Activated CD4-positive, alpha-beta T cell treated with anti-CD3 and anti-CD28 coated beads, Interleukin-2, amount 50 U/mL, for 16 hours (primary cell): ENCODE results near the gene SKI.
"Not testable (repeated sequence)": the region's sequence is repeated elsewhere in the genome, so short reads cannot be mapped to it uniquely, and the experiment has no call there.

Experiments used
- DNase-seq: peaks from one replicate; pipeline ENCODE4 v3.0.0-alpha.2; 2020

SKI gene

GRCh38 chr1:2312515-2313301 is 84.6 kb downstream of the SKI start:
- no peak for DNase-seq

- no peak for DNase-seq
Measured at GRCh38 chr1:2313651-2314261, 85.6 kb downstream of the SKI start.

GRCh38 chr1:2314273-2314802 is 86.2 kb downstream of the SKI start:
- DNase-seq = no peak

- DNase-seq = peak; percentile 30
Measured at GRCh38 chr1:2314803-2315673, 86.9 kb downstream of the SKI start.

- no peak for DNase-seq
Measured at GRCh38 chr1:2315674-2316450, 87.7 kb downstream of the SKI start.

- DNase-seq = no peak
Measured at GRCh38 chr1:2316451-2316961, 88.4 kb downstream of the SKI start.

- no peak for DNase-seq
Measured at GRCh38 chr1:2317230-2318065, 89.3 kb downstream of the SKI start.

GRCh38 chr1:2318314-2319278 is 90.5 kb downstream of the SKI start:
- DNase-seq = no peak

- DNase-seq = no peak
Measured at GRCh38 chr1:2319291-2319690, 91.2 kb downstream of the SKI start.

- DNase-seq = no peak
Measured at GRCh38 chr1:2320006-2320405, 91.9 kb downstream of the SKI start.

GRCh38 chr1:2320760-2321667 is 92.9 kb downstream of the SKI start:
- no peak for DNase-seq

- no peak for DNase-seq
Measured at GRCh38 chr1:2322065-2322571, 94.0 kb downstream of the SKI start.

GRCh38 chr1:2322581-2323211 is 94.6 kb downstream of the SKI start:
- no peak for DNase-seq

GRCh38 chr1:2323451-2323974 is 95.4 kb downstream of the SKI start:
- DNase-seq = no peak

- DNase-seq = no peak
Measured at GRCh38 chr1:2324553-2325366, 96.6 kb downstream of the SKI start.

GRCh38 chr1:2326524-2326923 is 98.4 kb downstream of the SKI start:
- DNase-seq = no peak

GRCh38 chr1:2327162-2327561 is 99.0 kb downstream of the SKI start:
- not testable (repeated sequence) for DNase-seq
